Measurements from ENCODE around the gene CACNA1C.
"Not testable (repeated sequence)": the region's sequence is repeated elsewhere in the genome, so short reads cannot be mapped to it uniquely, and the experiment has no call there.

CACNA1C gene

GRCh38 chr12:2679816-2680675 is 627.3 kb downstream of the CACNA1C start:
- Histone ChIP-seq H3K9me3 (ENCODE audit: control extremely low read depth in 1 of 5, control insufficient read depth in 4 of 5, insufficient read depth in 2 of 5, low read depth in 1 of 5, low read length in 4 of 5) (no peaks in the 10 kb centered on the region), H3K27me3 (replicated peaks in 2 of 5; ENCODE audit: control insufficient read depth in 4 of 5, insufficient read depth in 5 of 5, low read length in 4 of 5) (no peaks in the 10 kb centered on the region), H3K4me3 (ENCODE audit: control insufficient read depth in 1 of 7, extremely low read depth in 1 of 7, insufficient read depth in 4 of 7, low read depth in 2 of 7, low read length in 6 of 7) (no peak overlapping the region), H3K36me3 (ENCODE audit: control insufficient read depth in 4 of 4, insufficient read depth in 4 of 4, low read length in 3 of 4) (peaks cover 0 to 20% (median 5%) of the 10 kb centered on the region in 4 experiments), H3K27ac (ENCODE audit: insufficient read depth in 1 of 2, low read depth in 1 of 2, low read length in 2 of 2, poor library complexity in 1 of 2, severe bottlenecking in 2 of 2) (no peak overlapping the region), H3K4me1 (ENCODE audit: control extremely low read depth in 1 of 4, control insufficient read depth in 4 of 4, insufficient read depth in 4 of 4, low read length in 3 of 4) (peaks cover 3 to 20% (median 16%) of the 10 kb centered on the region in 4 experiments)
- POLR2A ChIA-PET = no interaction called here
- CTCF ChIA-PET = interaction anchor here (1.2 to 7.4 kb wide), 7 partner anchors 11 to 134 kb away, joined by 3 to 66 read pairs (median 11); partner anchors contain the start of gene ITFG2
- DNase-seq = no peak
- 96% methylated on average over 18 of the region's 18 CpGs for WGBS (ENCODE audit: insufficient coverage)

DNA sequence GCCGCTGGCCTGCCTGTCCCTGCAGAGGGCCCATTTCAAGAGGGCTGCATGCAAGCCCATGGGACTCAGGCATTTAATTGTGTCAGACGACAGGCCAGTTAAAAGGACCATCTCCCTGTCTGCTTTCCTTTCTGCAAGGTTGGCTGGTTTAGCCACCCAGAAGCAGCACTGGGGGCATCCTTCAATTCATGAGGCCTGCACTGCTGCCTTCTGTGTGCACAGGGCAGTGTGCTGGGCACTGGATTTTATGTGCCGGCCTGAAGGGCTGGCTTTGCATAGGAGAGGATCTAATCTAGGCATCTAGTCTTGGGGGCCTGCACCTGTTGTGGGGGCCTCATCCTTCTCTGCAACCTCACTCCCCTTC is 627.9 kb downstream of the CACNA1C start:
- Histone ChIP-seq H3K27ac (ENCODE audit: insufficient read depth in 1 of 2, low read depth in 1 of 2, low read length in 2 of 2, poor library complexity in 1 of 2, severe bottlenecking in 2 of 2) (no peak overlapping the region), H3K4me3 (ENCODE audit: control insufficient read depth in 1 of 7, extremely low read depth in 1 of 7, insufficient read depth in 4 of 7, low read depth in 2 of 7, low read length in 6 of 7) (no peak overlapping the region), H3K4me1 (ENCODE audit: control extremely low read depth in 1 of 4, control insufficient read depth in 4 of 4, insufficient read depth in 4 of 4, low read length in 3 of 4) (peaks cover 3 to 20% (median 16%) of the 10 kb centered on the region in 4 experiments), H3K27me3 (replicated peaks in 2 of 5; ENCODE audit: control insufficient read depth in 4 of 5, insufficient read depth in 5 of 5, low read length in 4 of 5) (no peaks in the 10 kb centered on the region), H3K9me3 (ENCODE audit: control extremely low read depth in 1 of 5, control insufficient read depth in 4 of 5, insufficient read depth in 2 of 5, low read depth in 1 of 5, low read length in 4 of 5) (no peaks in the 10 kb centered on the region), H3K36me3 (ENCODE audit: control insufficient read depth in 4 of 4, insufficient read depth in 4 of 4, low read length in 3 of 4) (peaks cover 0 to 20% (median 5%) of the 10 kb centered on the region in 4 experiments)
- WGBS (ENCODE audit: insufficient coverage) = 100% methylated on average over 3 of the region's 3 CpGs
- ChIA-PET POLR2A (no interaction called here), CTCF (interaction anchor here (1.3 to 7.4 kb wide), 7 partner anchors 10 to 133 kb away, joined by 4 to 66 read pairs (median 7); partner anchors contain the start of gene ITFG2)
- DNase-seq = no peak

- POLR2A ChIA-PET = no interaction called here
- Histone ChIP-seq H3K27ac (ENCODE audit: insufficient read depth in 1 of 2, low read depth in 1 of 2, low read length in 2 of 2, poor library complexity in 1 of 2, severe bottlenecking in 2 of 2) (no peak overlapping the region), H3K9me3 (ENCODE audit: control extremely low read depth in 1 of 5, control insufficient read depth in 4 of 5, insufficient read depth in 2 of 5, low read depth in 1 of 5, low read length in 4 of 5) (no peaks in the 10 kb centered on the region), H3K4me3 (ENCODE audit: control insufficient read depth in 1 of 7, extremely low read depth in 1 of 7, insufficient read depth in 4 of 7, low read depth in 2 of 7, low read length in 6 of 7) (no peak overlapping the region), H3K4me1 (ENCODE audit: control extremely low read depth in 1 of 4, control insufficient read depth in 4 of 4, insufficient read depth in 4 of 4, low read length in 3 of 4) (peaks cover 3 to 20% (median 16%) of the 10 kb centered on the region in 4 experiments), H3K36me3 (ENCODE audit: control insufficient read depth in 4 of 4, insufficient read depth in 4 of 4, low read length in 3 of 4) (peaks cover 0 to 19% (median 4%) of the 10 kb centered on the region in 4 experiments), H3K27me3 (replicated peaks in 2 of 5; ENCODE audit: control insufficient read depth in 4 of 5, insufficient read depth in 5 of 5, low read length in 4 of 5) (no peaks in the 10 kb centered on the region)
- WGBS (ENCODE audit: insufficient coverage) = 85% methylated on average over 12 of the region's 12 CpGs
- peak in 1 of 3 donors; percentile 31 for DNase-seq
- CTCF ChIA-PET = interaction anchor here (0.5 to 7.4 kb wide), 22 partner anchors 9 to 323 kb away, joined by 3 to 66 read pairs (median 5); partner anchors contain the start of gene ITFG2
Observed at GRCh38 chr12:2681450-2682205, 628.8 kb downstream of the CACNA1C start.

GRCh38 chr12:2682296-2683251 is 629.8 kb downstream of the CACNA1C start:
- Histone ChIP-seq H3K4me1 (ENCODE audit: control extremely low read depth in 1 of 4, control insufficient read depth in 4 of 4, insufficient read depth in 4 of 4, low read length in 3 of 4) (peaks cover 3 to 20% (median 16%) of the 10 kb centered on the region in 4 experiments), H3K9me3 (ENCODE audit: control extremely low read depth in 1 of 5, control insufficient read depth in 4 of 5, insufficient read depth in 2 of 5, low read depth in 1 of 5, low read length in 4 of 5) (no peaks in the 10 kb centered on the region), H3K27ac (ENCODE audit: insufficient read depth in 1 of 2, low read depth in 1 of 2, low read length in 2 of 2, poor library complexity in 1 of 2, severe bottlenecking in 2 of 2) (no peak overlapping the region), H3K36me3 (ENCODE audit: control insufficient read depth in 4 of 4, insufficient read depth in 4 of 4, low read length in 3 of 4) (peaks cover 0 to 12% (median 6%) of the 10 kb centered on the region in 4 experiments), H3K4me3 (ENCODE audit: control insufficient read depth in 1 of 7, extremely low read depth in 1 of 7, insufficient read depth in 4 of 7, low read depth in 2 of 7, low read length in 6 of 7) (no peak overlapping the region), H3K27me3 (replicated peaks in 2 of 5; ENCODE audit: control insufficient read depth in 4 of 5, insufficient read depth in 5 of 5, low read length in 4 of 5) (no peaks in the 10 kb centered on the region)
- WGBS (ENCODE audit: insufficient coverage) = 95% methylated on average over 5 of the region's 10 CpGs
- POLR2A ChIA-PET = interaction anchor here (0.7 to 0.9 kb wide), 2 partner anchors 9 to 113 kb away, joined by 3 to 5 read pairs; no protein-coding TSS in a partner anchor
- CTCF ChIA-PET = interaction anchor here (0.6 to 7.4 kb wide), 39 partner anchors 9 to 324 kb away, joined by 3 to 66 read pairs (median 4); partner anchors contain the start of gene ITFG2
- peak; percentile 80 to 94 (median 91) for DNase-seq

DNA sequence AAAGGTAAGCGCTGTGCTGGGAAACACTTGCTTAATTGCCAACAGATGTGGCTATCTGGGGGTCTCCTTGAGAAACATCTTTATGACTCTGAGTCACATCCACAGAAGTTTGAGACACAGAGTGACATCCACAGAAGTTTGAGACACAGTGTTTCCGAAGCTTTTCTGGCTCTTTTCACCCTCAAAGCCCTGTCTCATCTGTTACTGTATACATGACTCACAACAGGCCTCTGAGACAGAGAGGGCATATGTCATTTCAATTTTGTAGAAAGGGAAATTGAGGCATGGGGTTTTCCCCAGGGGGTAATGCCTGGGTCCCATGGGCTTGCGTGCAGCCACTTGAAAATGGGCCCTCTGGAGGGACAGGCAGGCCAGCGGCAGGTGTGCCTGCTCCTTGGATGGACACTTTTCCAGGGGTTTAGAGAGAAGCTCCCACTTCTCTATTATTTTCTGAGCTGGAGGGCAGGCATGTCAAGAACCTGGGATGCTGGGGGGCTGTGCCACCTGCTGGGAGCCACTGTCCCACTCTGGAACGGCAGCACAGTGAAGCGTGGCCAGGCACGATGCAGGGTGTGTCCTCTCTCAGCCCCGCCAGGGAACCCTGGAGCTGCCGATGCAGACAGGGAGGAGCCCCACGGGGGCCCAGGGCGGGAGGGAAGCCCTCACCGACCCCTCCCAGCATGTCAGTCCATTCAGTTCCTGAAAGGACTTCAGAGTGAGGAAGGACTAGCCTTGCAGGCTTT is 630.7 kb downstream of the CACNA1C start:
- H3K4me3 ChIP-seq (ENCODE audit: control insufficient read depth in 1 of 7, extremely low read depth in 1 of 7, insufficient read depth in 4 of 7, low read depth in 2 of 7, low read length in 6 of 7) = peak overlapping the region in 2 of 7 experiments; percentile 14 to 23
- H3K27ac ChIP-seq (ENCODE audit: insufficient read depth in 1 of 2, low read depth in 1 of 2, low read length in 2 of 2, poor library complexity in 1 of 2, severe bottlenecking in 2 of 2) = no peak overlapping the region
- peak in 1 of 3 donors; percentile 46 for DNase-seq
- CTCF ChIA-PET = interaction anchor here (0.6 to 7.4 kb wide), 32 partner anchors 8 to 304 kb away, joined by 3 to 66 read pairs (median 4); partner anchors contain the start of gene ITFG2
- 54% methylated on average over 6 of the region's 12 CpGs for WGBS (ENCODE audit: insufficient coverage)
- H3K4me1 ChIP-seq (ENCODE audit: control extremely low read depth in 1 of 4, control insufficient read depth in 4 of 4, insufficient read depth in 4 of 4, low read length in 3 of 4) = peaks cover 3 to 20% (median 16%) of the 10 kb centered on the region in 4 experiments
- H3K36me3 ChIP-seq (ENCODE audit: control insufficient read depth in 4 of 4, insufficient read depth in 4 of 4, low read length in 3 of 4) = peaks cover 0 to 8% (median 4%) of the 10 kb centered on the region in 4 experiments
- H3K27me3 ChIP-seq (replicated peaks in 2 of 5; ENCODE audit: control insufficient read depth in 4 of 5, insufficient read depth in 5 of 5, low read length in 4 of 5) = no peaks in the 10 kb centered on the region
- POLR2A ChIA-PET = interaction anchor here (0.7 to 0.9 kb wide), 2 partner anchors 8 to 113 kb away, joined by 3 to 5 read pairs; no protein-coding TSS in a partner anchor
- H3K9me3 ChIP-seq (ENCODE audit: control extremely low read depth in 1 of 5, control insufficient read depth in 4 of 5, insufficient read depth in 2 of 5, low read depth in 1 of 5, low read length in 4 of 5) = no peaks in the 10 kb centered on the region

- POLR2A ChIA-PET; H3K9me3 ChIP-seq (ENCODE audit: control extremely low read depth in 1 of 5, control insufficient read depth in 4 of 5, insufficient read depth in 2 of 5, low read depth in 1 of 5, low read length in 4 of 5); DNase-seq; H3K27me3 ChIP-seq (replicated peaks in 2 of 5; ENCODE audit: control insufficient read depth in 4 of 5, insufficient read depth in 5 of 5, low read length in 4 of 5); H3K27ac ChIP-seq (ENCODE audit: insufficient read depth in 1 of 2, low read depth in 1 of 2, low read length in 2 of 2, poor library complexity in 1 of 2, severe bottlenecking in 2 of 2); H3K36me3 ChIP-seq (ENCODE audit: control insufficient read depth in 4 of 4, insufficient read depth in 4 of 4, low read length in 3 of 4): not testable (repeated sequence)
- WGBS (ENCODE audit: insufficient coverage) = 41% methylated on average over 5 of the region's 6 CpGs
- Histone ChIP-seq H3K4me1 (ENCODE audit: control extremely low read depth in 1 of 4, control insufficient read depth in 4 of 4, insufficient read depth in 4 of 4, low read length in 3 of 4) (peaks cover 3 to 24% (median 18%) of the 10 kb centered on the region in 4 experiments), H3K4me3 (ENCODE audit: control insufficient read depth in 1 of 7, extremely low read depth in 1 of 7, insufficient read depth in 4 of 7, low read depth in 2 of 7, low read length in 6 of 7) (peak overlapping the region in 2 of 7 experiments; percentile 14 to 23)
- CTCF ChIA-PET = interaction anchor here (1.0 to 7.4 kb wide), 15 partner anchors 9 to 130 kb away, joined by 3 to 66 read pairs (median 7); partner anchors contain the start of gene ITFG2
Observed at GRCh38 chr12:2684026-2684325, 631.2 kb downstream of the CACNA1C start.

Measured in common myeloid progenitor, CD34-positive (primary cell).